ENCODE measurements around the gene TAF11.

- TF ChIP-seq CTCF (IDR thresholded peaks at IDR 0.05; ENCODE audit: poor library complexity) (no peak), EZH2phosphoT487 (IDR thresholded peaks at IDR 0.05; ENCODE audit: low read depth, severe bottlenecking, unreplicated experiment) (no peak)
Observed at GRCh38 chr6:34904990-34905613, 17.3 kb upstream of the TAF11 start.
